DND-41 (cell line): ENCODE results near the gene KIF24.

Experiments
- CTCF ChIP-seq: IDR thresholded peaks from 2 replicates; pipeline ENCODE4 v1.5.1; 2012; ENCODE audit warnings: borderline replicate concordance, low read length, moderate library complexity, mild to moderate bottlenecking; ENCODE audit not compliant: poor library complexity, severe bottlenecking; ENCODE audit errors: extremely low read depth
- EZH2 ChIP-seq: IDR thresholded peaks from 3 replicates; pipeline ENCODE4 v1.6.1; 2012; ENCODE audit warnings: borderline replicate concordance, low read depth, mild to moderate bottlenecking, moderate library complexity, low read length, inconsistent platforms; ENCODE audit not compliant: severe bottlenecking

- TF ChIP-seq CTCF (no peak), EZH2 (no peak)
Observed at GRCh38 chr9:34370335-34370969, 41.4 kb upstream of the KIF24 start.
